A549 (cell line): ENCODE data around the gene C19orf67.

Source experiments
- CBX2 ChIP-seq: fragments of 200-600 bp; sonication (generic); IDR thresholded peaks from 2 replicates; pipeline ENCODE4 v1.6.1; 2016; ENCODE audit warnings: low read depth, mild to moderate bottlenecking, borderline replicate concordance
- CBX8 ChIP-seq: fragments of 200-600 bp; sonication (generic); IDR thresholded peaks from 2 replicates; pipeline ENCODE4 v1.6.1; 2016
- EP300 ChIP-seq, 2 experiments: fragments of >200 bp; sonication (Bioruptor Twin); formaldehyde crosslinking; IDR thresholded peaks; 2 replicates in 1 of 2; 3 replicates in 1 of 2; pipeline ENCODE4 v1.6.1; 2016 to 2017
- ESRRA ChIP-seq: fragments of 150-350 bp; IDR thresholded peaks from 2 replicates; pipeline ENCODE4 v1.6.1; 2014; ENCODE audit warnings: mild to moderate bottlenecking, low read length, borderline replicate concordance
- FOSB ChIP-seq: fragments of 250-450 bp; sonication (Bioruptor Pico); IDR thresholded peaks from 2 replicates; pipeline ENCODE4 v1.5.0; 2020; ENCODE audit warnings: mild to moderate bottlenecking, moderate library complexity
- JUNB ChIP-seq: fragments of >200 bp; sonication (Bioruptor Twin); formaldehyde crosslinking; IDR thresholded peaks from 2 replicates; pipeline ENCODE4 v1.6.1; 2016
- MAZ ChIP-seq: fragments of 150-350 bp; IDR thresholded peaks from 2 replicates; pipeline ENCODE4 v1.6.1; 2014; ENCODE audit warnings: antibody characterized with exemption, low read depth, low read length, borderline replicate concordance
- POLR2A ChIP-seq: IDR thresholded peaks from 2 replicates; pipeline ENCODE4 v1.6.1; 2012; ENCODE audit warnings: mild to moderate bottlenecking, low read length
- RNF2 ChIP-seq: fragments of 200-600 bp; sonication (generic); IDR thresholded peaks from 2 replicates; pipeline ENCODE4 v1.6.1; 2016; ENCODE audit warnings: low read depth, mild to moderate bottlenecking, antibody characterized with exemption, moderate library complexity, borderline replicate concordance
- SREBF2 ChIP-seq: fragments of 450-650 bp; IDR thresholded peaks from 2 replicates; pipeline ENCODE4 v1.6.1; 2014; ENCODE audit warnings: mild to moderate bottlenecking, moderate library complexity
- TF ChIP-seq, protein P1 (sequence below): fragments of >200 bp; sonication (Bioruptor Twin); formaldehyde crosslinking; IDR thresholded peaks from 3 replicates; pipeline ENCODE4 v1.5.1; 2016
- TF ChIP-seq, protein P2 (sequence below): fragments of >200 bp; sonication (Bioruptor Twin); formaldehyde crosslinking; IDR thresholded peaks from 3 replicates; pipeline ENCODE4 v1.6.1; 2016
- TF ChIP-seq, protein P3 (sequence below): IDR thresholded peaks from 2 replicates; pipeline ENCODE4 v1.6.1; 2012

DNA sequence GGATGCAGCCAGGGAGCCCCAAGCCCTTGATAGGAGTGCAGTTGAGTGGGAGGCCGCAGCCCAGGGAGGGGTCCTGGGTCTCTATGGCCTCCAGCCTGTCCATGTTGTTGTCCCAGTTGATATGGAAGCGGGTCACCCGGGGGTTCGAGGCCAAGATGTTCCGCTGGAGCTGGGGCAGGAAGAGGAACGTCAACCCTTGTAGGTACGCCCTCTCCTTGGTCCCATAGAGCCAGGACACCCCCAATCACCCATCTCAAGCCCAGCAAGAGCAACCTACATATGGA, 34.9 kb upstream of the C19orf67 start:
- TF ChIP-seq, protein P1, sequence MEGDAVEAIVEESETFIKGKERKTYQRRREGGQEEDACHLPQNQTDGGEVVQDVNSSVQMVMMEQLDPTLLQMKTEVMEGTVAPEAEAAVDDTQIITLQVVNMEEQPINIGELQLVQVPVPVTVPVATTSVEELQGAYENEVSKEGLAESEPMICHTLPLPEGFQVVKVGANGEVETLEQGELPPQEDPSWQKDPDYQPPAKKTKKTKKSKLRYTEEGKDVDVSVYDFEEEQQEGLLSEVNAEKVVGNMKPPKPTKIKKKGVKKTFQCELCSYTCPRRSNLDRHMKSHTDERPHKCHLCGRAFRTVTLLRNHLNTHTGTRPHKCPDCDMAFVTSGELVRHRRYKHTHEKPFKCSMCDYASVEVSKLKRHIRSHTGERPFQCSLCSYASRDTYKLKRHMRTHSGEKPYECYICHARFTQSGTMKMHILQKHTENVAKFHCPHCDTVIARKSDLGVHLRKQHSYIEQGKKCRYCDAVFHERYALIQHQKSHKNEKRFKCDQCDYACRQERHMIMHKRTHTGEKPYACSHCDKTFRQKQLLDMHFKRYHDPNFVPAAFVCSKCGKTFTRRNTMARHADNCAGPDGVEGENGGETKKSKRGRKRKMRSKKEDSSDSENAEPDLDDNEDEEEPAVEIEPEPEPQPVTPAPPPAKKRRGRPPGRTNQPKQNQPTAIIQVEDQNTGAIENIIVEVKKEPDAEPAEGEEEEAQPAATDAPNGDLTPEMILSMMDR: no peak
- TF ChIP-seq POLR2A: no peak
- TF ChIP-seq SREBF2: no peak
- TF ChIP-seq ESRRA: no peak
- TF ChIP-seq JUNB: no peak
- TF ChIP-seq FOSB (CRISPR knock-in tag): no peak
- TF ChIP-seq EP300 (IDR thresholded peaks at IDR 0.05): no peak
- no peak for TF ChIP-seq CBX2
- no peak for TF ChIP-seq MAZ
- TF ChIP-seq, protein P2, sequence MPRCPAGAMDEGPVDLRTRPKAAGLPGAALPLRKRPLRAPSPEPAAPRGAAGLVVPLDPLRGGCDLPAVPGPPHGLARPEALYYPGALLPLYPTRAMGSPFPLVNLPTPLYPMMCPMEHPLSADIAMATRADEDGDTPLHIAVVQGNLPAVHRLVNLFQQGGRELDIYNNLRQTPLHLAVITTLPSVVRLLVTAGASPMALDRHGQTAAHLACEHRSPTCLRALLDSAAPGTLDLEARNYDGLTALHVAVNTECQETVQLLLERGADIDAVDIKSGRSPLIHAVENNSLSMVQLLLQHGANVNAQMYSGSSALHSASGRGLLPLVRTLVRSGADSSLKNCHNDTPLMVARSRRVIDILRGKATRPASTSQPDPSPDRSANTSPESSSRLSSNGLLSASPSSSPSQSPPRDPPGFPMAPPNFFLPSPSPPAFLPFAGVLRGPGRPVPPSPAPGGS: no peak
- no peak for TF ChIP-seq RNF2
- TF ChIP-seq CBX8: no peak
- TF ChIP-seq, protein P3, sequence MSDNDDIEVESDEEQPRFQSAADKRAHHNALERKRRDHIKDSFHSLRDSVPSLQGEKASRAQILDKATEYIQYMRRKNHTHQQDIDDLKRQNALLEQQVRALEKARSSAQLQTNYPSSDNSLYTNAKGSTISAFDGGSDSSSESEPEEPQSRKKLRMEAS: no peak
